GM19025 (cell line): ENCODE results near the gene ZNRD2.
A peak's percentile ranks its signal among the peaks of the same experiment; 100 is the strongest.
"Not testable (repeated sequence)": the region's sequence is repeated elsewhere in the genome, so short reads cannot be mapped to it uniquely, and the experiment has no call there.

ENCODE experiments used
- ATAC-seq: cut with Tn5 transposase; IDR thresholded peaks from one replicate; pipeline ENCODE4 v1.9.1; 2021; ENCODE audit warnings: mild to moderate bottlenecking, low read depth, moderate library complexity; ENCODE audit not compliant: unreplicated experiment

Gene ZNRD2, protein sequence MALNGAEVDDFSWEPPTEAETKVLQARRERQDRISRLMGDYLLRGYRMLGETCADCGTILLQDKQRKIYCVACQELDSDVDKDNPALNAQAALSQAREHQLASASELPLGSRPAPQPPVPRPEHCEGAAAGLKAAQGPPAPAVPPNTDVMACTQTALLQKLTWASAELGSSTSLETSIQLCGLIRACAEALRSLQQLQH

DNA sequence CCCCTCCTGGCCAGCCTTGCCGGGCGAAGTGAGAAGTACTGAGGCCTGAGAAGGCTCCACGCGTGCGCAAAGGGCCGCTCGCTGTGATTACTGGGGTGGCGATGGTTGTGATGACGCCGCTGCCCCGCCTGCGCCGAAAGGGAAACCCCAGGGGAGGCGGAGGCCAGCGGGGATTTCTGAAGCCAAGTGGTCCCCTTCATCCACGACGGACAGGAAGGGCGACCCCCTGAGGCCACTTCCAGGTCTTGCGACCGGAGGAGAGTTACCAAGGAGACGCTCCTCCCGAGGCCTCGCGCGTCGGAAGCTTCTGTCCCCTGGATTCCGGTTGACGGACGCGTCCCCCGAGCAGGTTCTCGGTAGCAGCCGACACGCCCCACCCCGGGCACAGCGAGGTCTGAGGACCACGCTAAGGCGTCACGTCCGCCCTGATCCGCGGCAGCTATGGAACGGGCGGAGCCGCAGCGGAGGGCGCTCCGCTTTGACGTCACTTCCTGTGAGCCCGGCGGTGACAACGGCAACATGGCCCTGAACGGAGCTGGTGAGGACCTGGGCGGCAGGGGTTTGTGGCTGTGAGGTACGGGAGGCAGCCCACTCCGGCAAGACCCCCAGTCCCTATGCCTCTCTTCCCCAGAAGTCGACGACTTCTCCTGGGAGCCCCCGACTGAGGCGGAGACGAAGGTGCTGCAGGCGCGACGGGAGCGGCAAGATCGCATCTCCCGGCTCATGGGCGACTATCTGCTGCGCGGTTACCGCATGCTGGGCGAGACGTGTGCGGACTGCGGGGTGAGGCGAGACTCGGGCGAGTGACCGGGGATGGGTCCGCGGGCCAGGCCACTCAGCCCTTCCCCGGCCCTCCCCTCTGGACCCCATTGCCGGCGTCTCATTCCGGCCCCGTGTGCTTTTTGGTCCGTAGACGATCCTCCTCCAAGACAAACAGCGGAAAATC, at the start of gene ZNRD2:
Gene ZNRD2, plus strand, starts transcription at position 505 of the 946 bp plus-strand sequence. Its CDS starts 15 bp downstream, at position 520.
- ATAC-seq: peak; percentile 60

DNA sequence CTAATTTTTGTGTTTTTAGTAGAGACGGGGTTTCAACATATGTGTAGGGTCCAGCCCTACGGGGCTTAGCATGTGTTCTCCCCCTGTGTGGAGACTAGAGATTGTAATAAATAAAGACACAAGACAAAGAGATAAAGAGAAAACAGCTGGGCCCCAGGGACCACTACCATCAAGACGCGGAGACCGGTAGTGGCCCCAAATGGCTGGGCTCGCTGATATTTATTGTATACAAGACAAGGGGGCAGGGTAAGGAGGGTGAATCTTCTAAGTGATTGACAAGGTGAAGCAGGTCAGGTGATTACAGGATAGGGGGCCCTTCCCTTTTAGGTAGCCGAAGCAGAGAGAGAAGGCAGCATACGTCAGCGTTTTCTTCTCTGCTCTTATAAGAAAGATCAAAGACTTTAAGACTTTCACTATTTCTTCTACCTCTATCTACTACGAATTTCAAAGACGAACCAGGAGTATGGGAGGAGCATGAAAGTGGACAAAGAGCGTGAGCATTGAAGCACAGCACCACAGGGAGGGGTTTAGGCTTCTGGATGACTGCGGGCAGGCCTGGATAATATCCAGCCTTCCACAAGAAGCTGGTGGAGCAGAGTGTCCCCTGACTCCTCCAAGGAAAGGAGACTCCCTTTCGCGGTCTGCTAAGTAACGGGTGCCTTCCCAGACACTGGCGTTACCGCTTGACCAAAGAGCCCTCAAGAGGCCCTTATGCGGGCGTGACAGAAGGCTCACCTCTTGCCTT, 48.3 kb upstream of the ZNRD2 start:
- not testable (repeated sequence) for ATAC-seq

DNA sequence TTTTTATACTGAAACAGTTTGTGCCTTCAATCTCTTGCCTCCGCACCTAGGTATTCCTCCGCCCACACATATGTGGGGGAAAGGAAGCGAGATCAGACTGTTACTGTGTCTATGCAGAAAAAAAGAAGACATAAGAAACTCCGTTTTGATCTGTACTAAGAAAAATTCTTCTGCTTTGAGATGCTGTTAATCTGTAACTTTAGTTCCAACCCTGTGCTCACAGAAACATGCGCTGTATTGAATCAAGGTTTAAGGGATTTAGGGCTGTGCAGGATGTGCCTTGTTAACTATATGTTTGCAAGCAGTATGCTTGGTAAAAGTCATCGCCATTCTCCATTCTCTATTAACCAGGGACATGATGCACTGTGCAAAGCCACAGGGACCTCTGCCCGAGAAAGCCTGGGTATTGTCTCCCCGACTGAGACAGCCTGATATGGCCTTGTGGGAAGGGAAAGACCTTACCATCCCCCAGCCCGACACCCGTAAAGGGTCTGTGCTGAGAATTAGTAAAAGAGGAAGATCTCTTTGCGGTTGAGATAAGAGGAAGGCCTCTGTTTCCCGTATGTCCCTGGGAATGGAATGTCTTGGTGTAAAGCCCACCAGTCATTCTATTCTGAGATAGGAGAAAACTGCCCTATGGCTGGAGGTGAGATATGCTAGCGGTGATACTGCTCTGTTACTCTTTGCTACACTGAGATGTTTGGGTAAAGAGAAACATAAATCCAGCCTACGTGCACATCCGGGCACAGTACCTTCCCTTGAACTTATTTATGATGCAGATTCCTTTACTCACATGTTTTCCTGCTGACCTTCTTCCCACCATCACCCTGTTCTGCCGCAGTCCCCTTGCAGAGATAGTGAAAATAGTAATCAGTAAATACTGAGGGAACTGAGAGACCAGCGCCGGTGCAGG, 47.3 kb upstream of the ZNRD2 start:
- ATAC-seq: not testable (repeated sequence)

DNA sequence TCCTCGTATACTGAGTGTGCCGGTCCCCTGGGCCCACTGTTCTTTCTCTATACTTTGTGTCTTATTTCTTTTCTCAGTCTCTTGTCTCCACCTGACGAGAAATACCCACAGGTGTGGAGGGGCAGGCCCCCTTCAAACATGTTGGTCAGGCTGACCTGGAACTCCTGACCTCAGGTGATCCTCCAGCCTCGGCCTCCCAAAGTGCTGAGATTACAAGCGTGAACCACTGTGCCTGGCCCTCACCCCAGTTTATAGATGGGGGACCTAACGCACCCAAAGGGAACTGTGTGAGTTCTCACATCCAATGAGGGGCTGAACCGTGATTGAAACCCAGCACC, 46.7 kb upstream of the ZNRD2 start:
- not testable (repeated sequence) for ATAC-seq

DNA sequence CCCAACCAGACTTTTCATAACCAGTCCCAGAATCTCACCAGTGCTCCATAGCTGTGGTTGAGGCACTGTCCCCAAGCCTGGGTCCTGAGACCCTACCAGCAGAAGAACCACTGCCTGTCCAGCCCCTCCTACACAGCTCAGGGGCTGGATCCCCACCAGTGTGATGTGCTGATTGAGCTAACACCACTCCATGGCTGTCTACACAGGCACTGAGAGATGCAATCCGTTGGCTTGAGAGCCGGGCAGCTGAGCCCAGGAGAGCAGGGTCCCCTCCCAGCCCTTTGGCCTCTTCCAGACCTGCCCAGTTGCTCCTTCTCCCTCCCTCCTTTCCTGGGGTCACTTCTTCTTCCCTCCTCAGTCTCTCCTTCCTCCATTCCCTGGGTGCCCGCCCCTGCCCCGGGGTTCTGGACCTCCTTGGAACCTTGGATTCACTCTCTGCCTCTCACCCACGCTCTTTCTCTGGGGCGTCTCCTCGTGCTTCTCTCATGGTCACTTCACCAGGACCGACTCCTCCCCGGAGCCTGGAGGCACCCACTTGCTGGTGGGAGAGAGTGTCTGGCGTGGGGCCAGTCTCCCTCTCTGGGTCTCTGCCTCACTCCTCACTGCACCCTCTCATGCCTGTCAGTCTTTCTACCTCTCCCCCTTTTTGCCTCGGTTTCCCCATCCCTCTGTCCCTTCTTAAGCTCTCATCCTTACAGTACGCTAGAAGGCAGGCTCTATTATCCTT, 46.1 kb upstream of the ZNRD2 start:
- no peak for ATAC-seq

DNA sequence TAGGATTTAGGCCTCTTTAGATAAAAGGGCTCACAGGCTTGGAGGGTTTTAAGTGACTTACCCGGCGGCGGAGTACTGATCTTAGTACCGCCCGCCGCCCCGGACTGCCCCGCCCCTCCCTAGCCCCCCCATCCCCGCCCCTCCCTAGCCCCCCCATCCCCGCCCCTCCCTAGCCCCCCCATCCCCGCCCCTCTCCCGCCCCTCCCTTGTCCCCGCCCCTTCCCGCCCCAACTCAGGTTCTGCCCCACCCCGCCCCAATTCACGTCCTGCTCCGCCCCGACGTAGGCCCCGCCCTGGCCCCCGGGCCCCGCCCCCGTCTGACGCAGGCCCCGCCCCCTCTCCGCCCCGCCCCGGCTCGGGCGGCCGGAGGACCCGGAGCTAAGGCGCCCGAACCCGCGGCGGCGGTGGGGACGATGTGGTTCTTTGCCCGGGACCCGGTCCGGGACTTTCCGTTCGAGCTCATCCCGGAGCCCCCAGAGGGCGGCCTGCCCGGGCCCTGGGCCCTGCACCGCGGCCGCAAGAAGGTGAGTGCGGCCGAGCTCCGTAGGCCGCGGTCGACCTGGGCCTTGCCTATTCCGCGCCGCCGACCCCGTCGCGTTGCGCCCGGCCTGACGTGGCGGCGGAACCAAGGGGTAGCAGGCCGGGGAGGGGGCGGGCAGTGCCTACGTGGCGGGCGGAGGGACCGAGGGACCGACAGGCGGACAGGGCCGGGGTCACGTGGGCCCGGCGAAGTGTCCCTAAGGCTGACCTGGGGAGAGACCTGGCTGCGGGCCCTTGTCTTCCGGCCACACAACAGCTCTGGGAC, 45.3 kb upstream of the ZNRD2 start, which contains the start of gene SCYL1:
Gene SCYL1, plus strand, starts transcription at position 343 of the 805 bp plus-strand sequence. Its CDS starts 71 bp downstream, at position 414.
- ATAC-seq: peak; percentile 62

DNA sequence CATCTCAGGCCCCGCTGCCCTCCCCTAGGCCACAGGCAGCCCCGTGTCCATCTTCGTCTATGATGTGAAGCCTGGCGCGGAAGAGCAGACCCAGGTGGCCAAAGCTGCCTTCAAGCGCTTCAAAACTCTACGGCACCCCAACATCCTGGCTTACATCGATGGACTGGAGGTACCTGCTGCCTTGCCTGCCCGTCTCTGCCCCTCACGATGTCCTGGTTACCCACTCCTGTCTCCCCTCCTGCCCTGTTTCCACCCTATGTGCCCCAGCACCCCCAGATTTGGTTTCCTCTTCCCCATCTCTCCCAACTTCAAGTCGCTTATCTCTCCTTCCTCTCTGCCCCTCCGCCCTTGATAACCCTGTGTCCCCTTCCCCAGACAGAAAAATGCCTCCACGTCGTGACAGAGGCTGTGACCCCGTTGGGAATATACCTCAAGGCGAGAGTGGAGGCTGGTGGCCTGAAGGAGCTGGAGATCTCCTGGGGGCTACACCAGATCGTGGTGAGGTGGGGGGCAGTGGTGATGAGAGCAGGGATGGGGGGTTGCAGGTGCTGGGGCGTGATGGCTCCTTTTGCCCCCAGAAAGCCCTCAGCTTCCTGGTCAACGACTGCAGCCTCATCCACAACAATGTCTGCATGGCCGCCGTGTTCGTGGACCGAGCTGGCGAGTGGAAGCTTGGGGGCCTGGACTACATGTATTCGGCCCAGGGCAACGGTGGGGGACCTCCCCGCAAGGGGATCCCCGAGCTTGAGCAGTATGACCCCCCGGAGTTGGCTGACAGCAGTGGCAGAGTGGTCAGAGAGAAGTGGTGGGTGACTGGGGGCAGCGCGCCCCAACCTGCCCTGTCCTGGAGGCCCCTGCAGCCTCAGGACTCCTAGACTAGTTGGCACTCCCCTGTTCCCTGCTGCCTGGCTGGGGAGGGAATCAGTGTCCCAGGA, 44.5 kb upstream of the ZNRD2 start:
- ATAC-seq: no peak

DNA sequence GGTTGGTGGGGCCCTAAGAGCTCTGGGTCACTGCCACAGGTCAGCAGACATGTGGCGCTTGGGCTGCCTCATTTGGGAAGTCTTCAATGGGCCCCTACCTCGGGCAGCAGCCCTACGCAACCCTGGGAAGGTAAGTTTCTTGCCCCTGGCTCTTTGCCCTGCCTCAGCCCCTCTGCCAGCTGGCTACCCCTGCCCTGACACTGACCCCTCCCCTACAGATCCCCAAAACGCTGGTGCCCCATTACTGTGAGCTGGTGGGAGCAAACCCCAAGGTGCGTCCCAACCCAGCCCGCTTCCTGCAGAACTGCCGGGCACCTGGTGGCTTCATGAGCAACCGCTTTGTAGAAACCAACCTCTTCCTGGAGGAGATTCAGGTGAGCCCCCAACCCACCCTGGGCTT, 43.5 kb upstream of the ZNRD2 start:
- ATAC-seq: no peak

DNA sequence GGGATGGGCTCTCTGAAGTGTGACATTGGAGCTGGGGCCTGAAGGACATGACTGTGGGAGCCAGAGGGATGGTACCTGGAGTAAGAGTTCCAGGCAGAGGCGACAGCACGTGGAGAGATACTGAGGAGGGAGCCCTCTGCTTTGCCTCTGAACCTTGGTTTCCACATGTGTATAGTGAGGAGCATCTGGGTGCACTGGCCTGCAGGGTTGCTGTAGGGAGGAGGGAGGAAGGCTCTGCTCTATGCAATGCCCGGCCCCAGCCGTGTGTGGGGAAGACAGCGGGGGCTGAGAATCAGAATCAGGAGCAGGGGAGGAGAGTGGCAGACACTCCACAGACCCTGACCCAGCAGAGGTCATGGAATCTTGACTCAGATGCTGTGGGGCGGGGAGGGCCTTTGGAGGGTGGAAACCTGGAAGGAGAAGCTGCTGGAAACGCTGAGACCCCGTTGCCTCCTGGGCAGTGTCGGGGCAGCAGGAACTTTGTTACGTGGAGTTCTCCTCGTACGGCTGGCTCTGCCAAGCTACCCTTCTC, 41.4 kb upstream of the ZNRD2 start:
- no peak for ATAC-seq

DNA sequence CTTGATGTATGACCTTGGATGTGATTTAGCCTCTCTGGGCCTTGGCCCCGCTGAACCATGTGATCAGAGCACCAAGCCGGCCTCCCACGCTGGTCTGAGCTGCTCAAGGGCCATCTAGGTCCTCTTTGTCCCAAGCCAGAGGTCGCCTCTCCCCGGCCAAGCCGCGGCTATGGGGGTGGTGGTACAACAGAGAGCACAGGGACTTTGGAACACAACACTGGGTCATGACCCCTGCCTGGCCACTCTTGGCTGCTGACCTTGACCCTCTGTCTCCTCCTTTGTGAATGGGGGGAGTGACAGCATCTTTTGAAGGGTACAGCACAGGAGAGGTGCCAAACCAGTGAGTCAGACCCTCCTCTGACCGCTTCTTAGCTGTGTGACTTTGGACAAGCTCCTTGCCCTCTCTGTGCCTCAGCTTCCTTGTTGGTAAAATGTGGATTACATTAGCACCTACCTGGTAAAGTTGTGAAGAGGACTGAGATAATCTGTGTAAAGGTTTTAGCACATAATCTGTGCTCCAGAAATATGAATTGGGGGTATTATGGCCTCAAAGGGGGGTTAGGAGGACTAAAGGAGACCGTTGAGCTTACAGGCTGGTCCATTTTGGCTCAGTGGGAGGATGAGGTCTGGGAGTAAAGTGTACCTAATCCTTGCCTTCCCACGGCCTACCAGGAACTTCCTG, 40.7 kb upstream of the ZNRD2 start:
- no peak for ATAC-seq

DNA sequence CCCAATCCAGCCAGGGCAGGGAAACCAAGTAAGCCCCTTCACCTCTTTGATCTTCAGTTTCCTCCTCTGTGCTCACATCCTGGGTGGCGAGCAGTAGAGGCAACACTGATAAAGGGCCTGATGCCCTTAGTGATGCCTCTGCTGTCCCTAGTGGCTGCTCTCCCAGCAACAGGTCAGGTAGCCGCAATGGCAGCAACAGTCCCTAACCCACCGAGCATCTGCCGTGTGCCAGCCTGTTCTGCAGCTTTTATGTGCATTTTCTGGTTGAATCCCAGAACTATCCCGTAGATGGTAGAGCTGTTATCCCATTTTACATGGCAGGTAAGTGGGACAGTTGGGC, 40.1 kb upstream of the ZNRD2 start:
- ATAC-seq: no peak

DNA sequence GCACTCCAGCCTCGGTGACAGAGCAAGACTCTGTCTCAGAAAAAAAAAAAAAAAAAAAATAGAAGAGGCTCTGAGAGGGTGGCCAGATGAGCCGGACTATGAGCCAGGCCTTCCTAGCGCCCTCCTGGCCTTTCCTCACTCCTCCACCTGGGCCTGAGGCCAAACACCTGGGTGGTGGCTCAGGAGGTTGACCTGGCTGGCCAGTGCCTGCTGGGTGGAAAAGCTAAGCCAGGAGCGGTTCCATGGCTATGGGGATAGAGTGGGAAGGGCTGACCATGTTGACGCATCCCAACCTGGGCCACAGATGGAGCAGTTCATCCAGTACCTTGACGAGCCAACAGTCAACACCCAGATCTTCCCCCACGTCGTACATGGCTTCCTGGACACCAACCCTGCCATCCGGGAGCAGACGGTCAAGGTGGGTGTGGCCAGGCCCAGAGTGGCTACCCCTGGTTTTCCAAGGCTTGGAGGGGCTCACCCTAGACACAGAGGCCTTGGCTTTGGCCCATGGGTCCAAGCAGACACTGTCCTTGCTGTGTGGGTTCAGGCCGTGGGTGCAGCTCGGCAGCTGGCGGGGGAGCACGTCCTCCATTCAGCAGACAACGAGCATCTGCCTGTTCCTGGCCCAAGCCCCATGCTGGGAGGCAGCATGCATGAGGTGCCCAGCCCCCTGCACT, 37.8 kb upstream of the ZNRD2 start:
- ATAC-seq: no peak

DNA sequence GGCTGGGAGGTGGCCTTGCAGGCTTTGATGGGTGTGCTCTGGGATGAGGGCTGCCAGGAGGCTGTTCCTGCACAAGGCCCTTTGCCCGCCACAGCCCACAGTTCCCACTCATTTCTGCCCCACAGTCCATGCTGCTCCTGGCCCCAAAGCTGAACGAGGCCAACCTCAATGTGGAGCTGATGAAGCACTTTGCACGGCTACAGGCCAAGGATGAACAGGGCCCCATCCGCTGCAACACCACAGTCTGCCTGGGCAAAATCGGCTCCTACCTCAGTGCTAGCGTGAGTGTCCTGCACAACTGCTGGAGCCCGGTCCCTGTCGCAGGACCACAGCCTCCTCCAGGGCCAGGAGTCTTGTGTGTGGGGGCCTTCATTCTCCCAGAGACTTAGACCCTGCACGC, 35.2 kb upstream of the ZNRD2 start:
- no peak for ATAC-seq

DNA sequence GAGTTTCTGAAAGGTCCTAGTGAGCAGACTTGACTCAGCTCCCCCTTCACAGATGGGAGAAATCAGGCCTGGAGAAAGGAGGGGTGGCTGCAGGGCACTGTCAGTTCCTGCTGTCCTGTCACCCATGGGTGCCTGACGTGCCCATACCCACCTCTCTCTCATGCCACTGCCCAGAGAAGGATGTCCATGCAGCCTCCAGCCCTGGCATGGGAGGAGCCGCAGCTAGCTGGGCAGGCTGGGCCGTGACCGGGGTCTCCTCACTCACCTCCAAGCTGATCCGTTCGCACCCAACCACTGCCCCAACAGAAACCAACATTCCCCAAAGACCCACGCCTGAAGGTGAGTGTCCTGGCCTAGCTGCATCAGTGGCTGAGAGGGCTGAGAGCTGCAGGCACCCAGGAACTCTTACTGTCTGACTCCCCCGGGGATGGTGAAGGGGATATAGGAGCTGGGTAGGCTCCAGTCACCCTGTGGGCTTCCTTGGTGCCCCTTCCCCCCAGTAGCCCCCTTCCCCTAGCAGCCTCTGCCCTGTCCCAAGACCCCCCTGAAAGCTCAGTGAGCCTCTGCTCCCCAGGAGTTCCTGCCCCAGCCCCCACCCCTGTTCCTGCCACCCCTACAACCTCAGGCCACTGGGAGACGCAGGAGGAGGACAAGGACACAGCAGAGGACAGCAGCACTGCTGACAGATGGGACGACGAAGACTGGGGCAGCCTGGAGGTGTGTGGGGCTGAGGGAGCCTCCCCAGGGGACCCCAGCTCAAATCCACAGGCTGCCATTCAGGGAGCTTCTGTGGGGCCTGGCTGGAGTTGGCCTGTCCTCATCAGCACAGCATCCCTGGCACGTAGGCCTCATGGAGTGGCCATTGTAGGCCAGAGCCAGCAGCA, 33.6 kb upstream of the ZNRD2 start:
- no peak for ATAC-seq

DNA sequence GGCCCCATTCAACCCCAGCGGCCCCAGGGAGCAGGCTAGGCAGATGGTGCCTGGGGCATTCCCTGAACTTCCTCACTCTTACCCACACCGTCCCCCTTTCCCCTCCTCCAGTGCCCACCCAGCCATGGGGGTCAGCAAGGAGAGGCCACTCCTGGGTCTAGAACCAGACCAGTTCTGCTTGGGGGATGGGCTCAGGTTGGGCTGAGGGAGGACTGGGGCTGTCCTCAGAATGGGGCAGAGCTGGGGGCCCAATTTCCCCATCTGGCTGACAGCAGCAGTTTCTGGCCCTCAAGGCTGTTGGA, 33.0 kb upstream of the ZNRD2 start:
- no peak for ATAC-seq
